ENCODE measurements around the gene RSPH3. TPM values are rescaled to one million over a fixed set of nuclear protein-coding genes. Genes with fewer than 3 reads are reported as not detected.

The RSPH3 gene
- total and polyA plus RNA-seq, 2 of the 13 experiments (the other 11 are each of a cell fraction or from before 2014, with no cell fraction given), result 1.3 to 3.5 TPM

DNA sequence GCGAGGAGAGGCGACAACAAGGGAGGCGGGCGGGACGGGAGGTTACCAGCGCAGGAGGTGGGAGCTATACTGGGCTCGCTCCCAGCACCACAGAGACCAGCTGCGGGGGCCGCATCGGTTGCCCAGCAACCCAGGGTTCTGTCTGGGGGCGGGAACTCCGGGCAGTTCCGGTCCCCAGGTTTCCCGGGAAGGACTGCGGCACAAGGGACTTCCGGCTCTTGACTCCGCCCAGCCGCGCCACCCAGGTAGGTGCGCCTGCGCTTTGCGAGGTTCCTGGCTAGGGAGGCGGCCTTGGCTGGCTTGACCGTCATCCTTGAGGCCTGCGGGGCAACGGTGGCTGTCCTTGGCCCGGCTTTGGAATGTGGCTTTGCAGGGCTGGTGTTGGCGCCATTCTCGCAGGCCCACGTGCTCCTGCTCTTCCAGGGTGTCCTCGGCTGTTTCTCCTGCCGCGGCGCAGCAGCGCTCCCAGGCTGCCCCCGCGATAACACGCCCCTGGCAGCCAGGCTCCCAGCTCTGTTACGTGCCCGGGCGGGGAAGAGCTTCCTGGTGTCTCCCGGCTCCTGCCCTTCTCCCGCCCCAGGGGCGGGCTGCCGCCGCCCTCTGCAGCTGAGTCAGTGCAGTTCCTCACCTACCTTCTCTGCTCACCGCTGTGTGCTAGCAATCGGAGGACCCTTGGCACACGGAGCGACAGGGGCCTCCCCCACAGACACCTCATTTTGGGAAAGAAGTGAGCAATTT, at the start of gene RSPH3 (continued):
- TF ChIP-seq, protein P1, sequence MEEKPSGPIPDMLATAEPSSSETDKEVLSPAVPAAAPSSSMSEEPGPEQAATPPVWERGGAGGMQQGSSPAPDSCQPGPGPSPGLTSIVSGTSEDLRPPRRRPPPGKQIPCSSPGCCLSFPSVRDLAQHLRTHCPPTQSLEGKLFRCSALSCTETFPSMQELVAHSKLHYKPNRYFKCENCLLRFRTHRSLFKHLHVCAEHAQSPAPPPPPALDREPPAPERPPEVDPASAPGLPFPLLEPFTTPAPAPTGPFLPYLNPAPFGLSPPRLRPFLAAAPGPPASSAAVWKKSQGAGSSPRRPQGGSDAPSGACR (CRISPR knock-in tag; IDR thresholded peaks at IDR 0.05), result peak; percentile 98
- peak; percentile 100 for TF ChIP-seq ZNF350 (CRISPR knock-in tag; IDR thresholded peaks at IDR 0.05; ENCODE audit: borderline replicate concordance, low read depth)
- TF ChIP-seq, protein P2, sequence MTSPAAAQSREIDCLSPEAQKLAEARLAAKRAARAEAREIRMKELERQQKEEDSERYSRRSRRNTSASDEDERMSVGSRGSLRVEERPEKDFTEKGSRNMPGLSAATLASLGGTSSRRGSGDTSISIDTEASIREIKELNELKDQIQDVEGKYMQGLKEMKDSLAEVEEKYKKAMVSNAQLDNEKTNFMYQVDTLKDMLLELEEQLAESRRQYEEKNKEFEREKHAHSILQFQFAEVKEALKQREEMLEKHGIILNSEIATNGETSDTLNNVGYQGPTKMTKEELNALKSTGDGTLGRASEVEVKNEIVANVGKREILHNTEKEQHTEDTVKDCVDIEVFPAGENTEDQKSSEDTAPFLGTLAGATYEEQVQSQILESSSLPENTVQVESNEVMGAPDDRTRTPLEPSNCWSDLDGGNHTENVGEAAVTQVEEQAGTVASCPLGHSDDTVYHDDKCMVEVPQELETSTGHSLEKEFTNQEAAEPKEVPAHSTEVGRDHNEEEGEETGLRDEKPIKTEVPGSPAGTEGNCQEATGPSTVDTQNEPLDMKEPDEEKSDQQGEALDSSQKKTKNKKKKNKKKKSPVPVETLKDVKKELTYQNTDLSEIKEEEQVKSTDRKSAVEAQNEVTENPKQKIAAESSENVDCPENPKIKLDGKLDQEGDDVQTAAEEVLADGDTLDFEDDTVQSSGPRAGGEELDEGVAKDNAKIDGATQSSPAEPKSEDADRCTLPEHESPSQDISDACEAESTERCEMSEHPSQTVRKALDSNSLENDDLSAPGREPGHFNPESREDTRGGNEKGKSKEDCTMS (CRISPR knock-in tag; conservative IDR thresholded peaks at IDR 0.05), result no peak; the same call in 1 of the 2 replicates
- peak; percentile 99 for TF ChIP-seq PHF8 (CRISPR knock-in tag; IDR thresholded peaks at IDR 0.05)
- TF ChIP-seq RORA (CRISPR knock-in tag; IDR thresholded peaks at IDR 0.05), result no peak; the same call in 1 of the 2 replicates
- TF ChIP-seq GATA4 (IDR thresholded peaks at IDR 0.05; ENCODE audit: borderline replicate concordance, low read depth), result peak; percentile 82; the same call in 1 of the 2 replicates
- TF ChIP-seq ZNF468 (CRISPR knock-in tag; IDR thresholded peaks at IDR 0.05), result no peak; the same call in 1 of the 2 replicates
- TF ChIP-seq SOX5 (CRISPR knock-in tag; IDR thresholded peaks at IDR 0.05; ENCODE audit: borderline replicate concordance), result peak; percentile 57
- TF ChIP-seq NR1H2 (CRISPR knock-in tag; IDR thresholded peaks at IDR 0.05; ENCODE audit: borderline replicate concordance, low read depth), result peak; percentile 96; the same call in 1 of the 2 replicates
- peak; percentile 99 for TF ChIP-seq SMAD1 (CRISPR knock-in tag; IDR thresholded peaks at IDR 0.05; ENCODE audit: borderline replicate concordance, low read depth)
- TF ChIP-seq GATAD2A (CRISPR knock-in tag; IDR thresholded peaks at IDR 0.05), result peak; percentile 76
- TF ChIP-seq SMAD9 (CRISPR knock-in tag; IDR thresholded peaks at IDR 0.05), result no peak; the same call in 1 of the 2 replicates
- peak; percentile 78 for TF ChIP-seq PPARG (CRISPR knock-in tag; conservative IDR thresholded peaks at IDR 0.05)
- peak; percentile 80 for TF ChIP-seq ZNF143 (CRISPR knock-in tag; IDR thresholded peaks at IDR 0.05)
- no peak; the same call in none of the 2 replicates for TF ChIP-seq RFX5 (IDR thresholded peaks at IDR 0.05; ENCODE audit: low read depth, low read length)
- peak; percentile 93 for TF ChIP-seq RELA (CRISPR knock-in tag; IDR thresholded peaks at IDR 0.05)
- peak; percentile 97 for TF ChIP-seq ATF7-NPFF (CRISPR knock-in tag; IDR thresholded peaks at IDR 0.05; ENCODE audit: low read depth)
- TF ChIP-seq ZNF430 (CRISPR knock-in tag; IDR thresholded peaks at IDR 0.05), result peak; percentile 97
- TF ChIP-seq, protein P3, sequence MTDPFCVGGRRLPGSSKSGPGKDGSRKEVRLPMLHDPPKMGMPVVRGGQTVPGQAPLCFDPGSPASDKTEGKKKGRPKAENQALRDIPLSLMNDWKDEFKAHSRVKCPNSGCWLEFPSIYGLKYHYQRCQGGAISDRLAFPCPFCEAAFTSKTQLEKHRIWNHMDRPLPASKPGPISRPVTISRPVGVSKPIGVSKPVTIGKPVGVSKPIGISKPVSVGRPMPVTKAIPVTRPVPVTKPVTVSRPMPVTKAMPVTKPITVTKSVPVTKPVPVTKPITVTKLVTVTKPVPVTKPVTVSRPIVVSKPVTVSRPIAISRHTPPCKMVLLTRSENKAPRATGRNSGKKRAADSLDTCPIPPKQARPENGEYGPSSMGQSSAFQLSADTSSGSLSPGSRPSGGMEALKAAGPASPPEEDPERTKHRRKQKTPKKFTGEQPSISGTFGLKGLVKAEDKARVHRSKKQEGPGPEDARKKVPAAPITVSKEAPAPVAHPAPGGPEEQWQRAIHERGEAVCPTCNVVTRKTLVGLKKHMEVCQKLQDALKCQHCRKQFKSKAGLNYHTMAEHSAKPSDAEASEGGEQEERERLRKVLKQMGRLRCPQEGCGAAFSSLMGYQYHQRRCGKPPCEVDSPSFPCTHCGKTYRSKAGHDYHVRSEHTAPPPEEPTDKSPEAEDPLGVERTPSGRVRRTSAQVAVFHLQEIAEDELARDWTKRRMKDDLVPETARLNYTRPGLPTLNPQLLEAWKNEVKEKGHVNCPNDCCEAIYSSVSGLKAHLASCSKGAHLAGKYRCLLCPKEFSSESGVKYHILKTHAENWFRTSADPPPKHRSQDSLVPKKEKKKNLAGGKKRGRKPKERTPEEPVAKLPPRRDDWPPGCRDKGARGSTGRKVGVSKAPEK (CRISPR knock-in tag; IDR thresholded peaks at IDR 0.05; ENCODE audit: borderline replicate concordance), result no peak
- TF ChIP-seq KAT2B (IDR thresholded peaks at IDR 0.05; ENCODE audit: borderline replicate concordance, low read depth, low read length), result no peak
- TF ChIP-seq ZNF570 (CRISPR knock-in tag; IDR thresholded peaks at IDR 0.05; ENCODE audit: borderline replicate concordance), result peak; percentile 89; the same call in 1 of the 2 replicates
- TF ChIP-seq SIX4 (CRISPR knock-in tag; IDR thresholded peaks at IDR 0.05), result 0 out of 2 replicates have a peak, but pooled peaks have one; percentile 26
- TF ChIP-seq ZFP36L2 (CRISPR knock-in tag; IDR thresholded peaks at IDR 0.05), result no peak
- peak; percentile 96 for TF ChIP-seq MTF2 (CRISPR knock-in tag; IDR thresholded peaks at IDR 0.05; ENCODE audit: borderline replicate concordance)
- peak; percentile 85 for TF ChIP-seq KDM3A (CRISPR knock-in tag; IDR thresholded peaks at IDR 0.05; ENCODE audit: low read depth)
- peak; percentile 92; the same call in 1 of the 2 replicates for TF ChIP-seq PAWR (CRISPR knock-in tag; IDR thresholded peaks at IDR 0.05; ENCODE audit: borderline replicate concordance)
